Astrocyte (in vitro differentiated cells and primary cell): ENCODE measurements around the gene PLA2G2F.

Experiments used
- CTCF ChIP-seq: IDR thresholded peaks from 2 replicates; pipeline ENCODE4 v1.5.1; 2011; ENCODE audit warnings: low read depth, mild to moderate bottlenecking, inconsistent platforms, low read length, moderate library complexity; ENCODE audit not compliant: insufficient read depth
- EZH2 ChIP-seq: IDR thresholded peaks from 2 replicates; pipeline ENCODE4 v1.6.1; 2012; ENCODE audit warnings: mild to moderate bottlenecking, low read length, inconsistent platforms; ENCODE audit not compliant: insufficient read depth

GRCh38 chr1:20153000-20153418, 13.9 kb downstream of the PLA2G2F start:
- TF ChIP-seq CTCF, result no peak
- TF ChIP-seq EZH2, result no peak
